ENCODE measurements around the gene GPC6.

- no peak for TF ChIP-seq CTCF (IDR thresholded peaks at IDR 0.05)
- TF ChIP-seq POLR2A (IDR thresholded peaks at IDR 0.05) = no peak
Observed at GRCh38 chr13:94020833-94021232, 794.2 kb downstream of the GPC6 start.
